AG08396 (cell line): Measurements from ENCODE around the gene S100A16.
A peak's percentile ranks its signal among the peaks of the same experiment; 100 is the strongest.
"Not testable (repeated sequence)": the region's sequence is repeated elsewhere in the genome, so short reads cannot be mapped to it uniquely, and the experiment has no call there.

Source experiments
- DNase-seq: peaks from one replicate; pipeline ENCODE4 v3.0.0; 2012; ENCODE audit warnings: low spot score, mixed read lengths

Gene S100A16

DNA sequence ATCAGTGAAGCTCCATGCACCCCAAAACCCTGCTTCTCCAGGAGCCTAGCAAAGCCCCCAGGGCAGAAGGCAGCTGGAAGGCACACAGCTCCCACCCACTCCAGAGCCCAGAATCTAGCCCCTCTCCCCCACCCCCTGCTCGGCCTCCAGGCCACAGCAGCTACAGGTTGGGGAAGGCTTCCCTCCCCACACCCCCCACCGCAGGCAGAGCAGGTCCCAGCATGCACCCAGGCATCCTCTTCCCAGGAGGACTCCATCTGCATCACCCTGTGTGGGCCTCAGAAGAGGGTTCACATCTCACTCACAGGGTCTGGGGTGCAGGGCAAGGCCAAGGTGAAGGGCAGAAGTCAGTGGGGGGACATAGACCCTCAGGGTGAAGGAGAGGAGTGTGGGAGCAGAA lies 2.5 kb upstream of the S100A16 start:
- DNase-seq: no peak

GRCh38 chr1:153614906-153615305 lies 2.0 kb upstream of the S100A16 start:
- no peak for DNase-seq

- DNase-seq: no peak
These were observed 1.4 kb upstream of the S100A16 start for GRCh38 chr1:153614189-153614900.

GRCh38 chr1:153613406-153613805 lies 469 bp upstream of the S100A16 start:
- DNase-seq: no peak

DNA sequence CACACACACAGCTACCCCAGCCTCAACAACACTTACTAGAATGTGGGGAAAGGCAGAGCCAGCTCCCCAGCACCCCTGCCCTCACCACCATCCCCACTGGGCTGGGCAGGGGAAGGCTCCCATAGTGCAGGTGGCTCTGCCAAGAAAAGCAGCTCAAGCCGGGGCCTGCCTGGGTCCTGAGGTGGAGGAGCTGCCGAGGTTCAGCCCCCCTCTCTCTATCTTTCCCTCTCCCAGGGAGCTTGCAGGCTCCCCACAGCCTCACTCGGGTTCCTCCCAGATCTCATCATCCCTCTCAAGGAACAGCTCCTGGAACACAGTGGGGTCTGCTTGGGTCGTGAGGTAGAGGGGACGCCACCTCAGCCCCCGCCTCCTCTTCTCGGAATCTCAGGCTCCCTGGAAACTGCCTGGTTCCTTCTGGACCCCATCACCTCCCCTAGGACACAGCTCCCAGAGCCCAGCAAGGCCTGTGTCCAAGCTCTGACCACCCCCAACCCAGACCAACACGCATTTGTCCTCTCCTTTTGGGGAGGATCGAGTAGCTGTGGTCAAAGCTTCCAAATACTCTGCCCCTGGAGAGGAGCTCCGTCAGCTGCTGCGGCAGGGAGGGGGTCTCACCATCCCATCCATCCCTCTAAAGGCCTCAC lies 704 bp downstream of the S100A16 start:
- no peak for DNase-seq

- DNase-seq: no peak
These were observed 1.6 kb downstream of the S100A16 start for GRCh38 chr1:153611356-153611755.

GRCh38 chr1:153610811-153611301 lies 2.1 kb downstream of the S100A16 start:
- no peak for DNase-seq

- DNase-seq: no peak
These were observed 2.6 kb downstream of the S100A16 start for GRCh38 chr1:153610334-153610733.

DNA sequence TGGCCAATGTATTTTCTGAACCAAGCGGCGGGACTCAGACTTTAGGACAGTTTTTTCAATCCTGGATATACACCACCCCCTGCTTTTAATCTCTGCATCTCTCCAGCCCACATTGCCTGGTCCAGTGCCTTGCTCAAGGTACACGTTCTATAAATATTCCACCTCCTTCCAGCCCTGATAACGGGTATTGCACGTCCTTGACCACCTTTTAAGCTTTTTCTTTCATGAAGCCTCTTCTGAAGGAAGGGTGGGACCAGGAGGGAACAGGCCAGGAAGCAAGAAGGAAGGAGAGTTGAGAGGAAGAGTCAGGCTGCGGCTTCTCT lies 3.4 kb downstream of the S100A16 start:
- no peak for DNase-seq

DNA sequence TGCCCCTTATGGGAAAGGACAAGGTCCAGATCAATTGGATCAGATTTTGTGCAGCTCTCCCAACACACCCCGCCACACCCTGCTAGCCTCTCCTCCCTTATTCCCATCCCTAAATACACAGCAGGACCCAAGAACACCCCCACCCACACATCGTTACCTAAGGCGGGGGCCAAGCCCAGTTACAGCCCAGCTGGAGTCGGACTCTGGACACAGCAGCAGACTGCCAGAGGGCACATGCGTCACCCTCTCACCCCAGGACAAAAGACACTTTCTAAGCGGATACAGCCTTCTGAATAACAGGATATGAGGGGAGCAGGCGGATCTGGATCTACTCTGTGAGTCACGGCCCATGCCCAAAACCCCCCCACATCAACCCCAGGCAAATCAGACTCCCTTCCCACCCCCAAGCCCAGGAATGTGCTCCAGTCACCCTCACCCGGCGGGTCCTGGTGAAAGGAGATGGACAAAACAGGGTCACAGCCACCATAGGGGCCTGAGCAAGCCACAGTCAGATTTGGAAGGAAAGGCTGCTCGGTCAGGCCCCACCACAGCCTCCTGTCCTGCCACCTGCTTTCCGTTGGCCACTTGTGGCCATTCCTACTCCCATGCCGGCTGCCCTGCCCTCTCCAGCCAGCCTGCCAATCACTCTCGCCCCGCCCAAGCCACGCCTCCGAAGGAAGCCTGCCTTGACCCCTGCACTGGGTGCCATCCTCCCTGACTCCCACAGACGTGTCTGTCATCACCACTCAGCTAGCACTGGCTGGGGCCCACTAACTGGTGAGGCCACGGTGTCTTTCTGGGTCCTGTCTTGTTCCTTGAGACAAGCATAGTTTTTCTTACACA lies 4.0 kb downstream of the S100A16 start:
- peak; percentile 77 for DNase-seq

- DNase-seq: no peak
These were observed 4.8 kb downstream of the S100A16 start for GRCh38 chr1:153608089-153608682.

GRCh38 chr1:153607381-153607780 lies 5.6 kb downstream of the S100A16 start:
- DNase-seq: no peak

DNA sequence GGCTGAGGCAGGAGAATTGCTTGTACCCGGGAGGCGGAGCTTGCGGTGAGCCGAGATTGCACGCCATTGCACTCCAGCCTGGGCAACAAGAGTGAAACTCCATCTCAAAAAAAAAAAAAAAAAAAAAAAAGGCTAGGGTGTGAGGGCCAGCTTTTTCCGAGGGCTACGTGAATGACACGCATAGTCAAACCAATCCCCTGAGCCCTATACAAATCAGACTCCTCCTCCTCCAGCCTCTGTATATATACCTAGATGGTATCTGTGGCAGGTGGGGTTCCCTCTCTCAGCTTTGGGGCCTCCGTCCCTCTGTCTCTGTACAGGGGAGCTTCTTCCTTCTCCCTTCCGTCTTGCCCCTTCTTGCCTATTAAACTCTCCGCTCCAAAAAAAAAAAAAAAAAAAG lies 6.7 kb downstream of the S100A16 start:
- DNase-seq: no peak

GRCh38 chr1:153602749-153603148 lies 10.2 kb downstream of the S100A16 start:
- DNase-seq: no peak

DNA sequence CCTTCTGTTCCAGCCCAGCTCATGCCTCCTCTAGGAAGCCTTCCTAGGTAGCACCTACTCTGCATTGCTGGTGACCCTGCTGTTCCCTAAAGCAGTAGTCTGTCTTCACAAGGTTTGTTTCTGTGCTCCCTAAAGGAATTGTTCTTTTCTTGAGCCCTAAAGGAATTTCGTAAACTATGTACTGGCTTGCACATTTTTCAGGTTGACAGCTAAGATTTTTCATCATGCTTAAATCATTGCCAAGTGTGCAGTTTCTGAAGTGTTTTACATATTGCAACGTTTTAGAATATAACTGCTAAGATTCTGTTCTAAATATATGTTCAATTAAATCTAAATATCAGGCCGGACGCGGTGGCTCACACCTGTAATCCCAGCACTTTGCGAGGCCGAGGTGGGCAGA lies 13.1 kb downstream of the S100A16 start:
- DNase-seq: no peak

- no peak for DNase-seq
These were observed 14.4 kb downstream of the S100A16 start for GRCh38 chr1:153598309-153599172.

DNA sequence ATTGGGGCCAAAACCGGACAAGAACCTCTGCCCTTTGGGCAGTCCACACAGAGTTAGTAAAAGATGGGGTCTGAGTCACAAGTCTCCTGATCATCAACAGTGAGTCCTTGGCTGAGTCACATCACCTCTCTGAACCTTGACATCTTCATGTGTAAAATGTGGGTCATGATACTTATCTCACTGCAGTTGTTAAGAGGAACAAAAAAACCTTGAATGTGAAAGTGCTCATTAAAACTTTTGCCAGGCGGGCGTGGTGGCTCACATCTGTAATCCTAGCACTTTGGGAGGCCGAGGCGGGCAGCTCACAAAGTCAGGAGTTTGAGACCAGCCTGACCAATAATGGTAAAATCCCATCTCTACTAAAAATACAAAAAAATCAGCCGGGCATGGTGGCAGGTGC lies 15.7 kb downstream of the S100A16 start:
- peak; percentile 65 for DNase-seq

- no peak for DNase-seq
These were observed 20.2 kb downstream of the S100A16 start for GRCh38 chr1:153592748-153593147.

- DNase-seq: no peak
These were observed 24.5 kb downstream of the S100A16 start for GRCh38 chr1:153588482-153588881.

- DNase-seq: not testable (repeated sequence)
These were observed 24.9 kb downstream of the S100A16 start for GRCh38 chr1:153588033-153588432.

DNA sequence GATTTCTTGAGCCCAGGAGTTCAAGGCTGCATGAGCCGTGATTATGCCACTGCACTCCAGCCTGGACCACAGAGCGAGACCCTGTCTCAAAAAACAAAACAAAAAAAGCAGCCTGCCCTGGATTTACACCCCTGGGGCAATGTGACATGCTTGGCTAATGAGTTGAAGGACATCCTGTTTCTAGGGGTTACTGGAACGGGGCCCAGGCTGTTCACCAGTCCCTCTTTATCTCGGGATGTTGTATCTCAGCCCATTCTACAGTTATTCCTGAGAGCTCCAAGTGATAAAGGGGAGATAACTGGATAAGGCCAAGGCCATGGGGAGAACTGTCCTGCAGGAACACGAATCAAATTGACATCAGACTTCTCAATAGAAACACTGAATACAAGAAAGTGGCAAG lies 25.6 kb downstream of the S100A16 start:
- DNase-seq: no peak

DNA sequence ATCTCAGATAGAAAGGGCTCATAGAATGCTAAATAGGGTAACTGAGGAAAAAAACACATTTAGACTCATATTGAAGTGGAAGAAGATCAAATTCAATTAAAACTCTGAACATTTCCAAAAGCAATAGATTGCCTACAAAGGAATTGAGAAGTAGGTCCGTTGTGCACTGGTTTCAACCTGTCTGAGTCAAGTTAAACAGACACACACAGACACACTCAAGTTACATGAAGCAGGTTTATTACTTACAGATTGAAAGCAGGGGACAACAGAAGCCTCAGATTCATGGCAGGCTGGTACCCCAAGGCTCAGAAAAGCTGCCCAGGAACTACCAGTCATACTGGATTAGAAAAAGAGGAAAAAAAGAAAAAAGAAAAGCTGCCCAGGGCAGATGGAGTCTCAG lies 26.6 kb downstream of the S100A16 start:
- no peak for DNase-seq
